HL-60 (cell line): ENCODE data around the gene RCC1.

Experiments
- DNase-seq, 2 experiments: peaks; one replicate each; pipeline ENCODE4 v3.0.0-alpha.2; 2010 to 2020; ENCODE audit warnings: low read depth in 1 of 2, low spot score in 1 of 2
- H3K27ac ChIP-seq: fragments of 250-450 bp; sonication (Bioruptor Pico); replicated peaks from 2 replicates; pipeline ENCODE4 v1.5.1; 2020; ENCODE audit warnings: mild to moderate bottlenecking, moderate library complexity
- H3K27me3 ChIP-seq: fragments of 250-450 bp; sonication (Bioruptor Pico); 2 replicates; pipeline ENCODE4 v1.5.1; 2021; ENCODE audit warnings: mild to moderate bottlenecking, moderate library complexity; ENCODE audit not compliant: insufficient read depth, poor library complexity, severe bottlenecking
- H3K4me3 ChIP-seq: replicated peaks from 2 replicates; pipeline ENCODE4 v1.5.1; 2011; ENCODE audit warnings: mild to moderate bottlenecking, control low read depth, low read length; ENCODE audit not compliant: insufficient read depth
- CTCF ChIP-seq: IDR thresholded peaks from one replicate; pipeline ENCODE4 v1.5.1; 2011; ENCODE audit warnings: low read length, control low read depth, inconsistent platforms; ENCODE audit not compliant: insufficient read depth
- GABPA ChIP-seq: IDR thresholded peaks from 2 replicates; pipeline ENCODE4 v1.6.1; 2012; ENCODE audit warnings: low read depth
- POLR2AphosphoS5 ChIP-seq: IDR thresholded peaks from 2 replicates; pipeline ENCODE4 v1.6.1; 2012; ENCODE audit warnings: low read depth
- REST ChIP-seq: IDR thresholded peaks from 2 replicates; pipeline ENCODE4 v1.6.1; 2012; ENCODE audit warnings: low read depth; ENCODE audit not compliant: insufficient replicate concordance
- SPI1 ChIP-seq: IDR thresholded peaks from 2 replicates; pipeline ENCODE4 v1.6.1; 2012; ENCODE audit warnings: low read depth, mild to moderate bottlenecking, borderline replicate concordance

The RCC1 gene

GRCh38 chr1:28577738-28578536, 72.1 kb downstream of the RCC1 start:
- TF ChIP-seq CTCF = no peak
- TF ChIP-seq REST = no peak
- TF ChIP-seq SPI1 = 0 out of 2 replicates have a peak, but pooled peaks have one; percentile 7
- peak; percentile 57 for TF ChIP-seq POLR2AphosphoS5
- no peak for TF ChIP-seq GABPA
- Histone ChIP-seq H3K4me3 (no peak overlapping the region), H3K27ac (no peak overlapping the region), H3K27me3 (no peaks in the 10 kb centered on the region)
- peak; percentile 12 to 41 for DNase-seq

- H3K27ac ChIP-seq = no peak overlapping the region
- peak in 1 of 2 experiments; percentile 39 for DNase-seq
- no peak for TF ChIP-seq GABPA
- H3K4me3 ChIP-seq = no peak overlapping the region
- H3K27me3 ChIP-seq = no peaks in the 10 kb centered on the region
Observed at GRCh38 chr1:28578696-28579218, 72.9 kb downstream of the RCC1 start.

GRCh38 chr1:28579401-28579800, 73.6 kb downstream of the RCC1 start:
- Histone ChIP-seq H3K27ac (peak overlapping the region; percentile 10; the same call in 1 of the 2 replicates), H3K4me3 (peak overlapping the region; percentile 67), H3K27me3 (no peaks in the 10 kb centered on the region)
- TF ChIP-seq SPI1 = no peak
- no peak for TF ChIP-seq REST
- no peak for TF ChIP-seq GABPA
- no peak for TF ChIP-seq CTCF
- TF ChIP-seq POLR2AphosphoS5 = no peak
- peak in 1 of 2 experiments; percentile 56 for DNase-seq

- H3K27me3 ChIP-seq = no peaks in the 10 kb centered on the region
- DNase-seq = peak; percentile 53 to 56
- H3K4me3 ChIP-seq = peak overlapping the region; percentile 67
- H3K27ac ChIP-seq = peak overlapping the region; percentile 87
- TF ChIP-seq CTCF = peak; percentile 11
- TF ChIP-seq GABPA = no peak
- TF ChIP-seq POLR2AphosphoS5 = peak; percentile 11; the same call in 1 of the 2 replicates
- no peak for TF ChIP-seq REST
- TF ChIP-seq SPI1 = no peak
Observed at GRCh38 chr1:28580722-28581530, 75.1 kb downstream of the RCC1 start.
